Vagina (tissue), 2 donors: Measurements from ENCODE around the gene CMIP. TPM values are rescaled to one million over a fixed set of nuclear protein-coding genes. Genes with fewer than 3 reads are reported as not detected.

Source experiments
- DNase-seq, 2 donors: peaks; one replicate each; pipeline ENCODE4 v3.0.0-alpha.2; 2017; ENCODE audit errors: extremely low spot score in 2 of 2
- H3K27ac ChIP-seq: fragments of 200-600 bp; sonication (generic); one replicate; pipeline ENCODE4 v1.5.1; 2019
- H3K27me3 ChIP-seq: fragments of 200-600 bp; sonication (generic); one replicate; pipeline ENCODE4 v1.5.1; 2019
- H3K36me3 ChIP-seq, 2 donors: fragments of 200-600 bp; sonication (generic); one replicate each; pipeline ENCODE4 v1.5.1; 2017 to 2019
- H3K4me1 ChIP-seq: fragments of 200-600 bp; sonication (generic); one replicate; pipeline ENCODE4 v1.5.1; 2019
- H3K4me3 ChIP-seq, 2 donors: fragments of 200-600 bp; sonication (generic); 1 replicate in 1 of 2; 2 replicates in 1 of 2; pipeline ENCODE4 v1.5.1; 2016 to 2019
- H3K9me3 ChIP-seq: fragments of 200-600 bp; sonication (generic); one replicate; pipeline ENCODE4 v1.5.1; 2019
- CTCF ChIP-seq, 3 experiments: fragments of 450-650 bp in 2 of 3; fragments of 200-600 bp in 1 of 3; sonication (generic) in 1 of 3; IDR thresholded peaks; one replicate each; pipeline ENCODE4 v1.5.1; 2017 to 2019; ENCODE audit warnings: antibody characterized with exemption in 3 of 3, mild to moderate bottlenecking in 2 of 3, moderate library complexity in 2 of 3
- POLR2A ChIP-seq, 2 donors: fragments of 450-650 bp; IDR thresholded peaks; one replicate each; pipeline ENCODE4 v1.6.1; 2017; ENCODE audit warnings: antibody characterized with exemption in 2 of 2, mild to moderate bottlenecking in 2 of 2, moderate library complexity in 2 of 2
- POLR2AphosphoS5 ChIP-seq, 2 donors: sonication (generic); formaldehyde crosslinking; IDR thresholded peaks; one replicate each; pipeline ENCODE4 v1.9.0; 2017; ENCODE audit warnings: antibody characterized with exemption in 2 of 2, mild to moderate bottlenecking in 2 of 2, low read depth in 1 of 2; ENCODE audit not compliant: insufficient read depth in 1 of 2
- intact Hi-C: fragments of 100-400 bp; cut with DNase I; formaldehyde crosslinking; loops from one replicate; pipeline ENCODE4 v1.15.1; 2023
- total RNA-seq: library from RNA; depleted of rRNA; stranded (reverse); fragments of >200 nt; gene quantifications from one replicate; pipeline ENCODE4 v1.2.3, GENCODE V29; 2016

Gene CMIP
- total RNA-seq, 1 donor from 2014 or later, result 66.3 TPM

GRCh38 chr16:81732699-81733098, 288.1 kb downstream of the CMIP start:
- TF ChIP-seq POLR2AphosphoS5 (IDR thresholded peaks at IDR 0.05; ENCODE audit: insufficient read depth in 1 of 2, low read depth in 1 of 2), result no peak
- TF ChIP-seq CTCF (IDR thresholded peaks at IDR 0.05), result no peak
- TF ChIP-seq POLR2A (IDR thresholded peaks at IDR 0.05), result no peak
- no peaks in the 10 kb centered on the region for H3K9me3 ChIP-seq

GRCh38 chr16:81733295-81733694, 288.7 kb downstream of the CMIP start:
- DNase-seq, result no peak
- intact Hi-C loops, result loop anchor here (10.0 kb wide), 1 partner anchor 368 kb away; no protein-coding TSS in a partner anchor

More at GRCh38 chr16:81732699-81733098, 288.1 kb downstream of the CMIP start:
- DNase-seq, result peak in 1 of 2 donors; percentile 83
- Histone ChIP-seq H3K4me3 (no peak overlapping the region), H3K36me3 (no peaks in the 10 kb centered on the region), H3K27ac (no peak overlapping the region), H3K4me1 (peaks cover 19% of the 10 kb centered on the region), H3K27me3 (no peaks in the 10 kb centered on the region)
- intact Hi-C loops, result loop anchor here (10.0 kb wide), 1 partner anchor 368 kb away; no protein-coding TSS in a partner anchor

GRCh38 chr16:81734632-81735434, 290.2 kb downstream of the CMIP start:
- H3K27me3 ChIP-seq, result no peaks in the 10 kb centered on the region
- H3K36me3 ChIP-seq, result no peaks in the 10 kb centered on the region
- no peak for TF ChIP-seq POLR2A (IDR thresholded peaks at IDR 0.05)
- no peak for TF ChIP-seq CTCF (IDR thresholded peaks at IDR 0.05)
- TF ChIP-seq POLR2AphosphoS5 (IDR thresholded peaks at IDR 0.05; ENCODE audit: insufficient read depth in 1 of 2, low read depth in 1 of 2), result no peak
- no peak overlapping the region for H3K4me3 ChIP-seq
- intact Hi-C loops, result loop anchor here (10.0 kb wide), 1 partner anchor 370 kb away; no protein-coding TSS in a partner anchor
- H3K4me1 ChIP-seq, result peaks cover 27% of the 10 kb centered on the region
- DNase-seq, result no peak
- no peaks in the 10 kb centered on the region for H3K9me3 ChIP-seq
- no peak overlapping the region for H3K27ac ChIP-seq

More at GRCh38 chr16:81733295-81733694, 288.7 kb downstream of the CMIP start:
- no peak overlapping the region for H3K4me3 ChIP-seq
- H3K36me3 ChIP-seq, result no peaks in the 10 kb centered on the region
- no peaks in the 10 kb centered on the region for H3K27me3 ChIP-seq
- H3K4me1 ChIP-seq, result peaks cover 25% of the 10 kb centered on the region
- TF ChIP-seq CTCF (IDR thresholded peaks at IDR 0.05) (no peak), POLR2AphosphoS5 (IDR thresholded peaks at IDR 0.05; ENCODE audit: insufficient read depth in 1 of 2, low read depth in 1 of 2) (no peak), POLR2A (IDR thresholded peaks at IDR 0.05) (no peak)
- H3K27ac ChIP-seq, result no peak overlapping the region
- H3K9me3 ChIP-seq, result no peaks in the 10 kb centered on the region

GRCh38 chr16:81737885-81738536, 293.4 kb downstream of the CMIP start:
- Histone ChIP-seq H3K4me1 (peaks cover 12% of the 10 kb centered on the region), H3K4me3 (peak overlapping the region in 1 of 2 donors; percentile 25)
- intact Hi-C loops, result loop anchor here (10.0 kb wide), 1 partner anchor 373 kb away; no protein-coding TSS in a partner anchor

More at GRCh38 chr16:81737885-81738536, 293.4 kb downstream of the CMIP start:
- H3K9me3 ChIP-seq, result no peaks in the 10 kb centered on the region
- no peak for DNase-seq
- H3K27me3 ChIP-seq, result no peaks in the 10 kb centered on the region
- TF ChIP-seq CTCF (IDR thresholded peaks at IDR 0.05) (peak; percentile 73 to 93 (median 91)), POLR2AphosphoS5 (IDR thresholded peaks at IDR 0.05; ENCODE audit: insufficient read depth in 1 of 2, low read depth in 1 of 2) (peak in 1 of 2 donors; percentile 95), POLR2A (IDR thresholded peaks at IDR 0.05) (no peak)
- no peaks in the 10 kb centered on the region for H3K36me3 ChIP-seq
- peak overlapping the region; percentile 74 for H3K27ac ChIP-seq
